Panc1 (cell line): Measurements from ENCODE around the gene ARFGAP1. TPM values are rescaled to one million over a fixed set of nuclear protein-coding genes. Genes with fewer than 3 reads are reported as not detected.

Source experiments
- ATAC-seq: fragments of 200-7000 bp; cut with Tn5 transposase; 2 replicates; pipeline ENCODE4 v1.9.1; 2020; ENCODE audit warnings: mild to moderate bottlenecking, moderate library complexity
- BruUV-seq: library from RNA; stranded (reverse); fragments of 400-500 nt; replicated peaks from 2 replicates; lab custom pipeline; 2021; lab: Mats Ljungman, UMichigan
- CTCF ChIA-PET: fragments of 300-600 bp; sonication (Branson Sonifier 250); formaldehyde crosslinking; loops from one replicate; lab custom pipeline; 2022; ENCODE audit warnings: antibody characterized with exemption; lab: Charles Lee
- POLR2A ChIA-PET: fragments of 300-600 bp; sonication (Branson Sonifier 250); formaldehyde crosslinking; loops from one replicate; lab custom pipeline; 2022; ENCODE audit warnings: antibody characterized with exemption; lab: Charles Lee
- DNase-seq: peaks from one replicate; pipeline ENCODE4 v3.0.0-alpha.2; 2010; ENCODE audit warnings: low read depth, low spot score
- H3K27ac ChIP-seq: 2 replicates; pipeline ENCODE4 v1.5.1; 2011; ENCODE audit warnings: mild to moderate bottlenecking, low read length, inconsistent platforms
- H3K27me3 ChIP-seq: fragments of 200-500 bp; sonication (Bioruptor generic); 2 replicates; pipeline ENCODE4 v1.6.0; 2014; ENCODE audit warnings: low read length, inconsistent platforms; ENCODE audit not compliant: control insufficient read depth, insufficient read depth
- H3K36me3 ChIP-seq: fragments of 200-500 bp; sonication (Bioruptor generic); 2 replicates; pipeline ENCODE4 v1.5.1; 2014; ENCODE audit warnings: inconsistent platforms, mild to moderate bottlenecking, low read length, moderate library complexity; ENCODE audit not compliant: control insufficient read depth, insufficient read depth
- H3K4me1 ChIP-seq: 2 replicates; pipeline ENCODE4 v1.5.1; 2011; ENCODE audit warnings: inconsistent platforms, mild to moderate bottlenecking, low read length, moderate library complexity; ENCODE audit not compliant: control insufficient read depth, insufficient read depth
- H3K4me3 ChIP-seq, 2 experiments: 2 replicates each; pipeline ENCODE4 v1.5.1; 2011 to 2012; ENCODE audit warnings: low read depth in 2 of 2, low read length in 2 of 2, mild to moderate bottlenecking in 2 of 2, inconsistent platforms in 1 of 2, moderate library complexity in 1 of 2
- H3K9me3 ChIP-seq: fragments of 200-500 bp; sonication (Bioruptor generic); 2 replicates; pipeline ENCODE4 v1.5.1; 2014; ENCODE audit warnings: low read depth, mild to moderate bottlenecking, inconsistent platforms, low read length, moderate library complexity; ENCODE audit not compliant: control insufficient read depth, insufficient read depth
- POLR2AphosphoS5 ChIP-seq: IDR thresholded peaks from 2 replicates; pipeline ENCODE4 v1.6.1; 2012; ENCODE audit warnings: mild to moderate bottlenecking, low read depth, low read length, moderate library complexity
- SIN3A ChIP-seq: IDR thresholded peaks from 2 replicates; pipeline ENCODE4 v1.6.1; 2012; ENCODE audit warnings: low read depth, mild to moderate bottlenecking, low read length, moderate library complexity, borderline replicate concordance; ENCODE audit not compliant: insufficient read depth
- TCF7L2 ChIP-seq: IDR thresholded peaks from 2 replicates; pipeline ENCODE4 v1.6.1; 2011; ENCODE audit warnings: mild to moderate bottlenecking, low read depth, low read length, inconsistent platforms
- in situ Hi-C: cut with HindIII; loops from 2 replicates; pipeline ENCODE4 v1.10.0; 2016; ENCODE audit warnings: low sequenced_read_pairs, low pct_unique_long_range_greater_than_20kb
- intact Hi-C: fragments of 100-400 bp; cut with micrococcal nuclease; formaldehyde crosslinking; loops from one replicate; pipeline ENCODE4 v1.10.0; 2022; ENCODE audit not compliant: unreplicated experiment
- total RNA-seq: library from RNA; stranded (reverse); gene quantifications from one replicate; pipeline ENCODE4 v1.2.1, GENCODE V29; 2021; ENCODE audit not compliant: unreplicated experiment
- TF ChIP-seq, protein P1 (sequence below): fragments of 450-650 bp; IDR thresholded peaks from 2 replicates; pipeline ENCODE4 v1.5.1; 2017; ENCODE audit warnings: mild to moderate bottlenecking
- TF ChIP-seq, protein P2 (sequence below), 2 experiments: IDR thresholded peaks; 2 replicates each; pipeline ENCODE4 v1.6.1; 2011 to 2012; ENCODE audit warnings: low read depth in 2 of 2, control low read depth in 1 of 2, low read length in 1 of 2, mild to moderate bottlenecking in 1 of 2, moderate library complexity in 1 of 2; ENCODE audit not compliant: insufficient read depth in 1 of 2

ARFGAP1 gene
- total RNA-seq, 1 experiment from 2014 or later: 110 TPM

DNA sequence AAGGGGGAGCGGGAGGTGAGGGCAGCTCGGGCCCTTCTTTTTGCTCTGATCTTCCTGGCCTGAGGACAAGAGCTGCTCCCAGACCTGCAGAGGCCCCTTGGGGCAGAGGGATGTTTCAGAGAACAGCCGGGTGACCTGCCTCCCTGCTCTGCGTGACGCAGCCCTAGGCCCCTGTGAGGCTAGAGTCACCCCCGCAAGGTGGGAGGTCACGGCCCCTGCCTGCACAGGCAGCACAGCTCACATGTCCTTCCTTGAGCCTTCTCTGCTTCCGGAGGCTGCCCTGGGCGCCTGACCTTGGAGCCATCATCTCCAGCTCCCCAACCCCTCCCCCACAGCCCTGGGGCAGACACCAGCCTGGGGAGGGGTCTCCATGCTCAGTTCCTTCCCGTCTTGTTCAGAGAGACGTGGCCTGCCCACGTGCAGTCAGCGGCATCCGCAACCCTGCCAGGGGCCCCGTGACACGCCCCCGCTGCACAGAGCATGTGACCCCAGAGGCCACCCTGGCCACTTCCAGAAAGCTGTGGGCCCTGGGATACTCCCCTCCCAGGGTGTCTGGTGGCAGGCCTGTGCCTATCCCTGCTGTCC is 37.1 kb upstream of the ARFGAP1 start, which contains the start of gene BIRC7:
Gene BIRC7 (plus strand): TSS at position 507 of the 585 bp plus-strand sequence. CDS start 192 bp downstream, outside the sequence.
- POLR2A ChIA-PET: interaction anchor here (0.7 kb wide), 1 partner anchor 11 kb away, joined by 3 read pairs; no protein-coding TSS in a partner anchor
- CTCF ChIA-PET: interaction anchor here (1.2 to 3.6 kb wide), 5 partner anchors 8 to 18 kb away, joined by 3 to 52 read pairs (median 4); no protein-coding TSS in a partner anchor
- Histone ChIP-seq H3K27ac (peak within 1 kb of the TSS; percentile 75), H3K4me1 (peaks cover 72% of the 10 kb centered on the region), H3K27me3 (no peaks in the 10 kb centered on the region), H3K4me3 (peak within 1 kb of the TSS in 1 of 2 experiments; percentile 6; a peak in 1 of 4 replicates), H3K9me3 (no peaks in the 10 kb centered on the region), H3K36me3 (no peaks in the 10 kb centered on the region)
- BruUV-seq: no TSS peak
- TF ChIP-seq SIN3A (no peak), POLR2AphosphoS5 (no peak), TCF7L2 (no peak)
- TF ChIP-seq, protein P1, sequence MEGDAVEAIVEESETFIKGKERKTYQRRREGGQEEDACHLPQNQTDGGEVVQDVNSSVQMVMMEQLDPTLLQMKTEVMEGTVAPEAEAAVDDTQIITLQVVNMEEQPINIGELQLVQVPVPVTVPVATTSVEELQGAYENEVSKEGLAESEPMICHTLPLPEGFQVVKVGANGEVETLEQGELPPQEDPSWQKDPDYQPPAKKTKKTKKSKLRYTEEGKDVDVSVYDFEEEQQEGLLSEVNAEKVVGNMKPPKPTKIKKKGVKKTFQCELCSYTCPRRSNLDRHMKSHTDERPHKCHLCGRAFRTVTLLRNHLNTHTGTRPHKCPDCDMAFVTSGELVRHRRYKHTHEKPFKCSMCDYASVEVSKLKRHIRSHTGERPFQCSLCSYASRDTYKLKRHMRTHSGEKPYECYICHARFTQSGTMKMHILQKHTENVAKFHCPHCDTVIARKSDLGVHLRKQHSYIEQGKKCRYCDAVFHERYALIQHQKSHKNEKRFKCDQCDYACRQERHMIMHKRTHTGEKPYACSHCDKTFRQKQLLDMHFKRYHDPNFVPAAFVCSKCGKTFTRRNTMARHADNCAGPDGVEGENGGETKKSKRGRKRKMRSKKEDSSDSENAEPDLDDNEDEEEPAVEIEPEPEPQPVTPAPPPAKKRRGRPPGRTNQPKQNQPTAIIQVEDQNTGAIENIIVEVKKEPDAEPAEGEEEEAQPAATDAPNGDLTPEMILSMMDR: no peak
- TF ChIP-seq, protein P2, sequence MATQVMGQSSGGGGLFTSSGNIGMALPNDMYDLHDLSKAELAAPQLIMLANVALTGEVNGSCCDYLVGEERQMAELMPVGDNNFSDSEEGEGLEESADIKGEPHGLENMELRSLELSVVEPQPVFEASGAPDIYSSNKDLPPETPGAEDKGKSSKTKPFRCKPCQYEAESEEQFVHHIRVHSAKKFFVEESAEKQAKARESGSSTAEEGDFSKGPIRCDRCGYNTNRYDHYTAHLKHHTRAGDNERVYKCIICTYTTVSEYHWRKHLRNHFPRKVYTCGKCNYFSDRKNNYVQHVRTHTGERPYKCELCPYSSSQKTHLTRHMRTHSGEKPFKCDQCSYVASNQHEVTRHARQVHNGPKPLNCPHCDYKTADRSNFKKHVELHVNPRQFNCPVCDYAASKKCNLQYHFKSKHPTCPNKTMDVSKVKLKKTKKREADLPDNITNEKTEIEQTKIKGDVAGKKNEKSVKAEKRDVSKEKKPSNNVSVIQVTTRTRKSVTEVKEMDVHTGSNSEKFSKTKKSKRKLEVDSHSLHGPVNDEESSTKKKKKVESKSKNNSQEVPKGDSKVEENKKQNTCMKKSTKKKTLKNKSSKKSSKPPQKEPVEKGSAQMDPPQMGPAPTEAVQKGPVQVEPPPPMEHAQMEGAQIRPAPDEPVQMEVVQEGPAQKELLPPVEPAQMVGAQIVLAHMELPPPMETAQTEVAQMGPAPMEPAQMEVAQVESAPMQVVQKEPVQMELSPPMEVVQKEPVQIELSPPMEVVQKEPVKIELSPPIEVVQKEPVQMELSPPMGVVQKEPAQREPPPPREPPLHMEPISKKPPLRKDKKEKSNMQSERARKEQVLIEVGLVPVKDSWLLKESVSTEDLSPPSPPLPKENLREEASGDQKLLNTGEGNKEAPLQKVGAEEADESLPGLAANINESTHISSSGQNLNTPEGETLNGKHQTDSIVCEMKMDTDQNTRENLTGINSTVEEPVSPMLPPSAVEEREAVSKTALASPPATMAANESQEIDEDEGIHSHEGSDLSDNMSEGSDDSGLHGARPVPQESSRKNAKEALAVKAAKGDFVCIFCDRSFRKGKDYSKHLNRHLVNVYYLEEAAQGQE (IDR thresholded peaks at IDR 0.05; ENCODE audit: insufficient read depth in 1 of 2, low read depth in 2 of 2, low read length in 1 of 2): no peak
- DNase-seq (no peak), ATAC-seq (no peak)
- intact Hi-C loops: no loop called here
- in situ Hi-C loops: no loop called here

DNA sequence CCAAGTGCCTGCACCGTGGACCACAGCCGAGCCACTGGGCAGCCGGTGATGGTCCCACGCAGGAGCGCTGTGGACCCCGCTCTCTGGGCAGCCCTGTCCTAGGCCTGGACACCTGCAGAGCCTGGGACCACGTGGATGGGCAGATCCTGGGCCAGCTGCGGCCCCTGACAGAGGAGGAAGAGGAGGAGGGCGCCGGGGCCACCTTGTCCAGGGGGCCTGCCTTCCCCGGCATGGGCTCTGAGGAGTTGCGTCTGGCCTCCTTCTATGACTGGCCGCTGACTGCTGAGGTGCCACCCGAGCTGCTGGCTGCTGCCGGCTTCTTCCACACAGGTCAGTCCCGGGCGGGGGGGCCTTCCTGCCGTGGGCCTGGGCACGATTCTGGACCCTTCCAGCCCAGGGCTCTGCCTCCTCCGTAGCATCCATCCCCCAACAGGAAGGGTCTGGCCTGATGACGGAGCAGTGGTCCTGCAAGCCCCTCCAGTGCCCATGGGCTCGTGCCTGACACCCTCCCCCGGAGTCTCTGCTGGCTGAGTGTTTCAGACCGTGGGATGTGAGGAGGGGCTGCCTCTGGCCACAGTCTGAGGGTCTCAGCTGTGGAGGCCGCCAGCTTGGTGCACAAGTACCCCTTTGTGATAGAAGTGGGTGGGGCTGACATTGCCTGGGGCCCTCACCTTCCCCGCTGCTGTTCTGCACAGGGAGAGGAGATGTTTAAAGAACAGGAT is 36.3 kb upstream of the ARFGAP1 start:
- Histone ChIP-seq H3K4me1 (peaks cover 70% of the 10 kb centered on the region), H3K27me3 (no peaks in the 10 kb centered on the region), H3K27ac (peak overlapping the region; percentile 57; the same call in 1 of the 2 replicates), H3K9me3 (no peaks in the 10 kb centered on the region), H3K36me3 (no peaks in the 10 kb centered on the region), H3K4me3 (peak overlapping the region in 1 of 2 experiments; percentile 6; a peak in 1 of 4 replicates)
- in situ Hi-C loops: no loop called here
- ATAC-seq (no peak), DNase-seq (no peak)
- ChIA-PET POLR2A (no interaction called here), CTCF (interaction anchor here (1.2 to 1.5 kb wide), 2 partner anchors 13 to 17 kb away, joined by 3 to 5 read pairs; no protein-coding TSS in a partner anchor)
- intact Hi-C loops: no loop called here
- no TSS peak for BruUV-seq
- TF ChIP-seq, protein P2 (IDR thresholded peaks at IDR 0.05; ENCODE audit: insufficient read depth in 1 of 2, low read depth in 2 of 2, low read length in 1 of 2): no peak
- no peak for TF ChIP-seq TCF7L2
- TF ChIP-seq POLR2AphosphoS5: no peak
- TF ChIP-seq, protein P1: no peak
- TF ChIP-seq SIN3A: no peak
